PC-3 (cell line): Measurements from ENCODE around the gene UBE2D2. TPM values are rescaled to one million over a fixed set of nuclear protein-coding genes. Genes with fewer than 3 reads are reported as not detected.

Source experiments
- ATAC-seq: fragments of 200-7000 bp; cut with Tn5 transposase; 2 replicates; pipeline ENCODE4 v1.9.1; 2020; ENCODE audit warnings: mild to moderate bottlenecking, moderate library complexity
- BruUV-seq: library from RNA; stranded (reverse); fragments of 400-500 nt; replicated peaks from 2 replicates; lab custom pipeline; 2021; lab: Mats Ljungman, UMichigan
- CTCF ChIA-PET: fragments of 300-600 bp; sonication (Branson Sonifier 250); formaldehyde crosslinking; loops from one replicate; lab custom pipeline; 2022; ENCODE audit warnings: antibody characterized with exemption; lab: Charles Lee
- POLR2A ChIA-PET: fragments of 300-600 bp; sonication (Branson Sonifier 250); formaldehyde crosslinking; loops from one replicate; lab custom pipeline; 2022; ENCODE audit warnings: antibody characterized with exemption; ENCODE audit not compliant: unreplicated experiment; lab: Charles Lee
- DNase-seq: peaks from one replicate; pipeline ENCODE4 v3.0.0-alpha.2; 2015
- H2AFZ ChIP-seq: fragments of 300-600 bp; sonication (generic); 2 replicates; pipeline ENCODE4 v1.6.0; 2016; ENCODE audit warnings: antibody characterized with exemption, low read length
- H3F3A ChIP-seq: fragments of 300-600 bp; sonication (generic); one replicate; pipeline ENCODE4 v1.6.0; 2017; ENCODE audit warnings: antibody characterized with exemption, low read length, control low read depth, mild to moderate bottlenecking; ENCODE audit not compliant: unreplicated experiment
- H3K27ac ChIP-seq: fragments of 300-600 bp; sonication (generic); 2 replicates; pipeline ENCODE4 v1.5.1; 2016; ENCODE audit warnings: mild to moderate bottlenecking, low read length
- H3K27me3 ChIP-seq: fragments of 300-600 bp; sonication (generic); 2 replicates; pipeline ENCODE4 v1.6.1; 2016; ENCODE audit warnings: low read length, mixed read lengths
- H3K36me3 ChIP-seq: fragments of 300-600 bp; sonication (generic); 2 replicates; pipeline ENCODE4 v1.6.1; 2016; ENCODE audit warnings: low read depth, mixed run types, low read length, mixed read lengths
- H3K4me1 ChIP-seq: fragments of 300-600 bp; sonication (generic); 2 replicates; pipeline ENCODE4 v1.5.1; 2016; ENCODE audit warnings: low read length; ENCODE audit not compliant: insufficient read depth
- H3K4me2 ChIP-seq: fragments of 300-600 bp; sonication (generic); 2 replicates; pipeline ENCODE4 v1.6.0; 2016; ENCODE audit warnings: low read length
- H3K4me3 ChIP-seq: fragments of 300-600 bp; sonication (generic); 2 replicates; pipeline ENCODE4 v1.5.1; 2016; ENCODE audit warnings: mild to moderate bottlenecking, low read length, mixed read lengths
- H3K79me2 ChIP-seq: fragments of 300-600 bp; sonication (generic); 2 replicates; pipeline ENCODE4 v1.6.1; 2017; ENCODE audit warnings: low read length, mixed read lengths
- H3K9ac ChIP-seq: fragments of 300-600 bp; sonication (generic); 2 replicates; pipeline ENCODE4 v1.6.0; 2016; ENCODE audit warnings: mild to moderate bottlenecking, low read length
- H3K9me2 ChIP-seq: fragments of 300-600 bp; sonication (generic); replicated peaks from 2 replicates; pipeline ENCODE4 v1.6.1; 2016; ENCODE audit warnings: mixed run types, low read length, mixed read lengths
- H3K9me3 ChIP-seq: fragments of 300-600 bp; sonication (generic); 2 replicates; pipeline ENCODE4 v1.6.1; 2016; ENCODE audit warnings: low read length, mixed read lengths
- H4K20me1 ChIP-seq: fragments of 300-600 bp; sonication (generic); 2 replicates; pipeline ENCODE4 v1.6.1; 2016; ENCODE audit warnings: low read length, mixed read lengths
- EZH2 ChIP-seq: fragments of 300-600 bp; sonication (generic); IDR thresholded peaks from one replicate; pipeline ENCODE4 v1.6.1; 2017; ENCODE audit warnings: antibody characterized with exemption, mild to moderate bottlenecking, low read length; ENCODE audit not compliant: unreplicated experiment
- EZH2phosphoT487 ChIP-seq: fragments of 300-600 bp; sonication (generic); IDR thresholded peaks from 2 replicates; pipeline ENCODE4 v1.6.1; 2018; ENCODE audit warnings: mild to moderate bottlenecking, antibody characterized with exemption, low read length, borderline replicate concordance
- intact Hi-C: fragments of 100-400 bp; cut with micrococcal nuclease; formaldehyde crosslinking; loops from 2 replicates; pipeline ENCODE4 v1.9.0; 2023
- total RNA-seq: library from RNA; depleted of rRNA; stranded (reverse); fragments of >200 nt; gene quantifications from 2 replicates; pipeline ENCODE4 v1.2.3, GENCODE V29; 2014
- TF ChIP-seq, protein P1 (sequence below): fragments of 300-600 bp; sonication (generic); conservative IDR thresholded peaks from 2 replicates; pipeline ENCODE4 v1.5.1; 2017; ENCODE audit warnings: antibody characterized with exemption, low read depth, mild to moderate bottlenecking, low read length

The UBE2D2 gene
- total RNA-seq, 1 experiment from 2014 or later, result 98.7 TPM

- POLR2A ChIA-PET, result interaction anchor here (1.0 kb wide), 1 partner anchor 10 kb away, joined by 9 read pairs; no protein-coding TSS in a partner anchor
- Histone ChIP-seq H3K9ac (no peak overlapping the region), H4K20me1 (peaks cover 55% of the 10 kb centered on the region), H3F3A (no peaks in the 10 kb centered on the region), H3K4me1 (peaks cover 8% of the 10 kb centered on the region), H2AFZ (no peak overlapping the region), H3K9me2 (no peaks in the 10 kb centered on the region), H3K4me2 (peak overlapping the region; percentile 24; the same call in 1 of the 2 replicates), H3K4me3 (no peak overlapping the region), H3K36me3 (peaks cover 12% of the 10 kb centered on the region), H3K27ac (no peak overlapping the region), H3K79me2 (peaks cover 95% of the 10 kb centered on the region), H3K9me3 (no peaks in the 10 kb centered on the region), H3K27me3 (no peaks in the 10 kb centered on the region)
- intact Hi-C loops, result no loop called here
- ATAC-seq (no peak), DNase-seq (no peak)
- TF ChIP-seq, protein P1, sequence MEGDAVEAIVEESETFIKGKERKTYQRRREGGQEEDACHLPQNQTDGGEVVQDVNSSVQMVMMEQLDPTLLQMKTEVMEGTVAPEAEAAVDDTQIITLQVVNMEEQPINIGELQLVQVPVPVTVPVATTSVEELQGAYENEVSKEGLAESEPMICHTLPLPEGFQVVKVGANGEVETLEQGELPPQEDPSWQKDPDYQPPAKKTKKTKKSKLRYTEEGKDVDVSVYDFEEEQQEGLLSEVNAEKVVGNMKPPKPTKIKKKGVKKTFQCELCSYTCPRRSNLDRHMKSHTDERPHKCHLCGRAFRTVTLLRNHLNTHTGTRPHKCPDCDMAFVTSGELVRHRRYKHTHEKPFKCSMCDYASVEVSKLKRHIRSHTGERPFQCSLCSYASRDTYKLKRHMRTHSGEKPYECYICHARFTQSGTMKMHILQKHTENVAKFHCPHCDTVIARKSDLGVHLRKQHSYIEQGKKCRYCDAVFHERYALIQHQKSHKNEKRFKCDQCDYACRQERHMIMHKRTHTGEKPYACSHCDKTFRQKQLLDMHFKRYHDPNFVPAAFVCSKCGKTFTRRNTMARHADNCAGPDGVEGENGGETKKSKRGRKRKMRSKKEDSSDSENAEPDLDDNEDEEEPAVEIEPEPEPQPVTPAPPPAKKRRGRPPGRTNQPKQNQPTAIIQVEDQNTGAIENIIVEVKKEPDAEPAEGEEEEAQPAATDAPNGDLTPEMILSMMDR, result no peak
- TF ChIP-seq EZH2phosphoT487 (no peak), EZH2 (no peak)
- CTCF ChIA-PET, result no interaction called here
- no TSS peak for BruUV-seq
Measured at GRCh38 chr5:139565411-139566305, 4.5 kb downstream of the UBE2D2 start.

GRCh38 chr5:139566611-139567010 lies 5.5 kb downstream of the UBE2D2 start:
- no peak overlapping the region for H3K4me2 ChIP-seq
- H3F3A ChIP-seq, result no peaks in the 10 kb centered on the region
- no peak overlapping the region for H3K27ac ChIP-seq
- H3K79me2 ChIP-seq, result peaks cover 100% of the 10 kb centered on the region
- no peaks in the 10 kb centered on the region for H3K9me3 ChIP-seq
- no peak overlapping the region for H3K9ac ChIP-seq
- ATAC-seq (no peak), DNase-seq (no peak)
- ChIA-PET POLR2A (no interaction called here), CTCF (no interaction called here)
- H3K27me3 ChIP-seq, result no peaks in the 10 kb centered on the region
- intact Hi-C loops, result no loop called here
- no peak overlapping the region for H2AFZ ChIP-seq
- H3K36me3 ChIP-seq, result peaks cover 12% of the 10 kb centered on the region
- 0 out of 2 replicates have a peak, but pooled peaks cover 6% of the 10 kb centered on the region for H3K4me1 ChIP-seq
- no TSS peak for BruUV-seq
- TF ChIP-seq, protein P1, result no peak
- TF ChIP-seq EZH2 (no peak), EZH2phosphoT487 (no peak)
- no peak overlapping the region for H3K4me3 ChIP-seq
- peaks cover 57% of the 10 kb centered on the region for H4K20me1 ChIP-seq
- H3K9me2 ChIP-seq, result no peaks in the 10 kb centered on the region
